Measurements from ENCODE around the gene GALNT17.

GALNT17 gene

DNA sequence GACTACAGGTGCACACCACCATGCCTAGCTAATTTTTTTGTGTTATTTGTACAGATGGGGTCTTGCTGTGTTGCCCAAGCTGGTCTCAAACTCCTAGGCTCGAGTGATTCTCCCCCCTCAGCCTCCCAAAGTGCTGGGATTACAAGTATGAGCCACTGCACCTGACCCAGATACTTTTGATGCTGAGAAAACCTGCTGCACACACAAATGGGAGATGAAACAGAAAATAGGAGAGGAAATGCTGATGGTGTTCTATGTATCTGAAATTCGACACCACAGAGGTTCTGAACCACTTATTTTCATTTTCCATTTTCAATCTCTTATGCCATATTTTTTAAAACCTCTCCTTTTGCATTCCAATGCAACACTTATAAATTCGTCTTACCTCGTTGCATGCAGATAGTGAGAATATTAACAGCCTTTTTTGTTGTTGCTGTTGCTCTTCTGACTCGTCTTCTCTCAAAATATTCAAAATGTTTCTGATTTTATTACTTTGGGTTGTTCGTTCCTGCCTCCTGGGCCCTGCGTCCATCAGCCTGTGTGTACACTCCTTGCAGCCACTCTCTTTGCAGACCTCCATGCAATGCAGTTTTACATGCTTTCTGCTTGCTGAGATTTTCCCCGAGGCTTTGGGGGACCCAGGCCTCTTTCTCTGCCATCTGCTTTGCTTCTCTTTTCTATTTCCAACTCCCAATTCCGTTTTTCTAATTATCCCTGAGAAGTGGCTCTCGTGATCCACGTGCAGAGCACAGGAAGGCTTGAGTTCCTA is 556.1 kb downstream of the GALNT17 start:
- ChIA-PET POLR2A (no interaction called here), CTCF (no interaction called here)
- Histone ChIP-seq H3K36me3 (ENCODE audit: control insufficient read depth in 2 of 2, insufficient read depth in 1 of 2, low read length in 2 of 2) (no peaks in the 10 kb centered on the region), H3K4me3 (ENCODE audit: low read depth, low read length) (no peak overlapping the region), H3K27ac (ENCODE audit: extremely low read depth, low read depth, low read length) (no peak overlapping the region), H3K4me1 (ENCODE audit: control insufficient read depth, insufficient read depth, low read length) (no peaks in the 10 kb centered on the region), H3K9me3 (ENCODE audit: control insufficient read depth, insufficient read depth, low read depth, low read length) (no peaks in the 10 kb centered on the region)
- TF ChIP-seq, protein P1, sequence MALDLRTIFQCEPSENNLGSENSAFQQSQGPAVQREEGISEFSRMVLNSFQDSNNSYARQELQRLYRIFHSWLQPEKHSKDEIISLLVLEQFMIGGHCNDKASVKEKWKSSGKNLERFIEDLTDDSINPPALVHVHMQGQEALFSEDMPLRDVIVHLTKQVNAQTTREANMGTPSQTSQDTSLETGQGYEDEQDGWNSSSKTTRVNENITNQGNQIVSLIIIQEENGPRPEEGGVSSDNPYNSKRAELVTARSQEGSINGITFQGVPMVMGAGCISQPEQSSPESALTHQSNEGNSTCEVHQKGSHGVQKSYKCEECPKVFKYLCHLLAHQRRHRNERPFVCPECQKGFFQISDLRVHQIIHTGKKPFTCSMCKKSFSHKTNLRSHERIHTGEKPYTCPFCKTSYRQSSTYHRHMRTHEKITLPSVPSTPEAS (tag by site-specific recombination; IDR thresholded peaks at IDR 0.05), result no peak
- no peak for TF ChIP-seq ZNF174 (tag by site-specific recombination; IDR thresholded peaks at IDR 0.05)
- TF ChIP-seq ZNF549 (tag by site-specific recombination; IDR thresholded peaks at IDR 0.05), result no peak
- no peak for TF ChIP-seq ZNF214 (tag by site-specific recombination; IDR thresholded peaks at IDR 0.05; ENCODE audit: borderline replicate concordance)
- no peak for TF ChIP-seq ZNF677 (tag by site-specific recombination; IDR thresholded peaks at IDR 0.05)
- no peak for TF ChIP-seq ZNF76 (tag by site-specific recombination; IDR thresholded peaks at IDR 0.05; ENCODE audit: borderline replicate concordance, low read depth)
- no peak for TF ChIP-seq ZNF132 (tag by site-specific recombination; IDR thresholded peaks at IDR 0.05; ENCODE audit: borderline replicate concordance)
- no peak for TF ChIP-seq ZBTB17 (tag by site-specific recombination; IDR thresholded peaks at IDR 0.05)
- no peak for TF ChIP-seq GLI4 (tag by site-specific recombination; IDR thresholded peaks at IDR 0.05)

DNA sequence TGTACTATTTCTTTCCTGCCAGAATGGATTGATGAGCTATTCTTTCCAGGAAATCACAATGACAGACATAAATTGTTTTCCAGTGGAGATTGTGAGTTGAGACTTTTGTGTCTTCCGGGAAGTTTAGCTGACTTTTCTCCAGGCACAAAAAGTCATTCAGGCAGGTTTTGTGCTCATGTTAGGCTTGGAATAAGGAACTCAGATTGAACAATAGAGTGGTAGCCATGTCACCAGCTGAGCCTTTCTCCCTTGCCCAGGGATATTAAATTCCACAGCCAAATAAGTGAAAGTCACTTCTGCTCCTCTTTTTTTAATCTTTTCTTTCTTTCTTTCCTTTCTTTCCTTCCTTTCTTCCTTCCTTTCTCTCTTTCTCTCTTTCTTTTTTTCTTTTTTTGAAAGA is 559.6 kb downstream of the GALNT17 start:
- CTCF ChIA-PET, result interaction anchor here (0.6 kb wide), 1 partner anchor 28 kb away, joined by 4 read pairs; no protein-coding TSS in a partner anchor
- H3K36me3 ChIP-seq (ENCODE audit: control insufficient read depth in 2 of 2, insufficient read depth in 1 of 2, low read length in 2 of 2), result no peaks in the 10 kb centered on the region
- no peak for TF ChIP-seq ZNF501 (tag by site-specific recombination; IDR thresholded peaks at IDR 0.05)
- no peak for TF ChIP-seq ZNF654 (tag by site-specific recombination; IDR thresholded peaks at IDR 0.05; ENCODE audit: low read depth)
- TF ChIP-seq ZNF140 (tag by site-specific recombination; IDR thresholded peaks at IDR 0.05), result no peak
- TF ChIP-seq ZNF473 (tag by site-specific recombination; IDR thresholded peaks at IDR 0.05), result no peak
- TF ChIP-seq ZNF169 (tag by site-specific recombination; IDR thresholded peaks at IDR 0.05), result no peak
- TF ChIP-seq ZNF571 (tag by site-specific recombination; IDR thresholded peaks at IDR 0.05), result no peak
- TF ChIP-seq FEZF1 (tag by site-specific recombination; IDR thresholded peaks at IDR 0.05), result no peak
- no peak for TF ChIP-seq ZNF248 (tag by site-specific recombination; IDR thresholded peaks at IDR 0.05)
- TF ChIP-seq, protein P2, sequence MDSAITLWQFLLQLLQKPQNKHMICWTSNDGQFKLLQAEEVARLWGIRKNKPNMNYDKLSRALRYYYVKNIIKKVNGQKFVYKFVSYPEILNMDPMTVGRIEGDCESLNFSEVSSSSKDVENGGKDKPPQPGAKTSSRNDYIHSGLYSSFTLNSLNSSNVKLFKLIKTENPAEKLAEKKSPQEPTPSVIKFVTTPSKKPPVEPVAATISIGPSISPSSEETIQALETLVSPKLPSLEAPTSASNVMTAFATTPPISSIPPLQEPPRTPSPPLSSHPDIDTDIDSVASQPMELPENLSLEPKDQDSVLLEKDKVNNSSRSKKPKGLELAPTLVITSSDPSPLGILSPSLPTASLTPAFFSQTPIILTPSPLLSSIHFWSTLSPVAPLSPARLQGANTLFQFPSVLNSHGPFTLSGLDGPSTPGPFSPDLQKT (IDR thresholded peaks at IDR 0.05; ENCODE audit: borderline replicate concordance, low read depth, low read length), result no peak
- TF ChIP-seq, protein P3, sequence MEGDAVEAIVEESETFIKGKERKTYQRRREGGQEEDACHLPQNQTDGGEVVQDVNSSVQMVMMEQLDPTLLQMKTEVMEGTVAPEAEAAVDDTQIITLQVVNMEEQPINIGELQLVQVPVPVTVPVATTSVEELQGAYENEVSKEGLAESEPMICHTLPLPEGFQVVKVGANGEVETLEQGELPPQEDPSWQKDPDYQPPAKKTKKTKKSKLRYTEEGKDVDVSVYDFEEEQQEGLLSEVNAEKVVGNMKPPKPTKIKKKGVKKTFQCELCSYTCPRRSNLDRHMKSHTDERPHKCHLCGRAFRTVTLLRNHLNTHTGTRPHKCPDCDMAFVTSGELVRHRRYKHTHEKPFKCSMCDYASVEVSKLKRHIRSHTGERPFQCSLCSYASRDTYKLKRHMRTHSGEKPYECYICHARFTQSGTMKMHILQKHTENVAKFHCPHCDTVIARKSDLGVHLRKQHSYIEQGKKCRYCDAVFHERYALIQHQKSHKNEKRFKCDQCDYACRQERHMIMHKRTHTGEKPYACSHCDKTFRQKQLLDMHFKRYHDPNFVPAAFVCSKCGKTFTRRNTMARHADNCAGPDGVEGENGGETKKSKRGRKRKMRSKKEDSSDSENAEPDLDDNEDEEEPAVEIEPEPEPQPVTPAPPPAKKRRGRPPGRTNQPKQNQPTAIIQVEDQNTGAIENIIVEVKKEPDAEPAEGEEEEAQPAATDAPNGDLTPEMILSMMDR (tag by site-specific recombination; IDR thresholded peaks at IDR 0.05), result no peak
- no peak for TF ChIP-seq ZBTB8A (tag by site-specific recombination; IDR thresholded peaks at IDR 0.05)
- TF ChIP-seq ZNF561 (tag by site-specific recombination; IDR thresholded peaks at IDR 0.05; ENCODE audit: borderline replicate concordance), result no peak
- no peak for TF ChIP-seq ZNF423 (tag by site-specific recombination; IDR thresholded peaks at IDR 0.05)
- TF ChIP-seq ZNF76 (tag by site-specific recombination; IDR thresholded peaks at IDR 0.05; ENCODE audit: borderline replicate concordance, low read depth), result no peak
- no peak for TF ChIP-seq ZBTB21 (tag by site-specific recombination; IDR thresholded peaks at IDR 0.05)

More for the DNA sequence above, 559.6 kb downstream of the GALNT17 start:
- POLR2A ChIA-PET, result no interaction called here
- H3K4me3 ChIP-seq (ENCODE audit: low read depth, low read length), result no peak overlapping the region
- H3K27ac ChIP-seq (ENCODE audit: extremely low read depth, low read depth, low read length), result no peak overlapping the region
- no peaks in the 10 kb centered on the region for H3K4me1 ChIP-seq (ENCODE audit: control insufficient read depth, insufficient read depth, low read length)
- H3K9me3 ChIP-seq (ENCODE audit: control insufficient read depth, insufficient read depth, low read depth, low read length), result no peaks in the 10 kb centered on the region

Measured in HEK293 (cell line).